K562 (cell line): ENCODE data around the gene ENG. TPM values are rescaled to one million over a fixed set of nuclear protein-coding genes. Genes with fewer than 3 reads are reported as not detected.

Experiments
- BHLHE40 ChIP-seq: IDR thresholded peaks from 2 replicates; pipeline ENCODE4 v1.6.1; 2011; ENCODE audit warnings: low read length, improper control_type of control experiment
- CCAR2 ChIP-seq: fragments of 200-400 bp; formaldehyde crosslinking; IDR thresholded peaks from 2 replicates; pipeline ENCODE4 v1.6.1; 2017; ENCODE audit warnings: mild to moderate bottlenecking, low read depth, low read length
- ESRRA ChIP-seq: fragments of 450-650 bp; IDR thresholded peaks from 2 replicates; pipeline ENCODE4 v1.6.1; 2014; ENCODE audit warnings: low read depth, mild to moderate bottlenecking, moderate library complexity, borderline replicate concordance
- EWSR1 ChIP-seq: fragments of 450-650 bp; IDR thresholded peaks from 2 replicates; pipeline ENCODE4 v1.6.1; 2018; ENCODE audit warnings: borderline replicate concordance, mild to moderate bottlenecking, low read depth, moderate library complexity; ENCODE audit not compliant: partially characterized antibody
- HNRNPK ChIP-seq: fragments of 200-400 bp; formaldehyde crosslinking; IDR thresholded peaks from one replicate; pipeline ENCODE4 v1.6.1; 2018; ENCODE audit warnings: mild to moderate bottlenecking, low read depth, low read length; ENCODE audit not compliant: poor library complexity, severe bottlenecking
- HNRNPLL ChIP-seq: fragments of 200-400 bp; formaldehyde crosslinking; IDR thresholded peaks from 2 replicates; pipeline ENCODE4 v1.6.1; 2017; ENCODE audit warnings: low read length, low read depth, mild to moderate bottlenecking; ENCODE audit not compliant: poor library complexity, severe bottlenecking
- KLF6 ChIP-seq: fragments of 250-450 bp; sonication (Bioruptor Pico); IDR thresholded peaks from 2 replicates; pipeline ENCODE4 v1.4.0; 2020; ENCODE audit warnings: mild to moderate bottlenecking, moderate library complexity, borderline replicate concordance
- MYNN ChIP-seq, 2 experiments: sonication (generic); formaldehyde crosslinking in 1 of 2; IDR thresholded peaks; 2 replicates each; pipeline versions ENCODE4 v1.5.0 to v1.6.1; 2016 to 2020; ENCODE audit warnings: antibody characterized with exemption in 1 of 2, missing genetic modification reagents in 1 of 2
- NFE2L1 ChIP-seq: fragments of 450-650 bp; IDR thresholded peaks from 2 replicates; pipeline ENCODE4 v1.6.1; 2016; ENCODE audit warnings: missing genetic modification characterization, low read depth, mild to moderate bottlenecking, missing compliant biosample characterization, moderate library complexity, borderline replicate concordance
- NR2C1 ChIP-seq, 2 experiments: fragments of 450-650 bp; IDR thresholded peaks; 2 replicates each; pipeline ENCODE4 v1.6.1; 2017; ENCODE audit warnings: mild to moderate bottlenecking in 2 of 2, antibody characterized with exemption in 1 of 2, inconsistent platforms in 1 of 2, missing compliant biosample characterization in 1 of 2, missing genetic modification characterization in 1 of 2
- NR4A1 ChIP-seq, 2 experiments: fragments of 250-450 bp in 1 of 2; fragments of 450-650 bp in 1 of 2; sonication (Bioruptor Pico) in 1 of 2; IDR thresholded peaks; 2 replicates each; pipeline versions ENCODE4 v1.4.0 to v1.6.1; 2016 to 2020; ENCODE audit warnings: mild to moderate bottlenecking in 2 of 2, missing compliant biosample characterization in 1 of 2, missing genetic modification characterization in 1 of 2, moderate library complexity in 1 of 2
- PHF21A ChIP-seq: fragments of 450-650 bp; IDR thresholded peaks from 2 replicates; pipeline ENCODE4 v1.6.1; 2017; ENCODE audit warnings: low read depth, borderline replicate concordance
- RHOXF2B ChIP-seq: fragments of 250-450 bp; sonication (Bioruptor Pico); conservative IDR thresholded peaks from 2 replicates; pipeline ENCODE4 v1.5.1; 2021
- SREBF1 ChIP-seq: fragments of 150-350 bp; IDR thresholded peaks from 2 replicates; pipeline ENCODE4 v1.6.1; 2014; ENCODE audit warnings: antibody characterized with exemption, low read depth, low read length, borderline replicate concordance
- SREBF2 ChIP-seq: sonication (generic); formaldehyde crosslinking; IDR thresholded peaks from 2 replicates; pipeline ENCODE4 v1.4.0; 2020; ENCODE audit warnings: mild to moderate bottlenecking, missing genetic modification reagents
- STAG1 ChIP-seq: sonication (generic); formaldehyde crosslinking; IDR thresholded peaks from 2 replicates; pipeline ENCODE4 v1.5.0; 2020; ENCODE audit warnings: missing genetic modification reagents, borderline replicate concordance
- TAF9B ChIP-seq: fragments of 450-650 bp; IDR thresholded peaks from 2 replicates; pipeline ENCODE4 v1.6.1; 2018; ENCODE audit warnings: mild to moderate bottlenecking; ENCODE audit not compliant: partially characterized antibody
- TEAD4 ChIP-seq, 2 experiments: sonication (generic) in 1 of 2; formaldehyde crosslinking in 1 of 2; IDR thresholded peaks; 2 replicates each; pipeline versions ENCODE4 v1.6.1 to v1.8.0; 2012 to 2022; ENCODE audit warnings: borderline replicate concordance in 1 of 2, inconsistent platforms in 1 of 2, low read length in 1 of 2, mild to moderate bottlenecking in 1 of 2, missing genetic modification reagents in 1 of 2
- ZNF143 ChIP-seq: sonication (generic); formaldehyde crosslinking; IDR thresholded peaks from 2 replicates; pipeline ENCODE4 v1.9.0; 2022; ENCODE audit warnings: mild to moderate bottlenecking, missing genetic modification reagents
- ZNF23 ChIP-seq: fragments of 250-450 bp; sonication (Bioruptor Pico); IDR thresholded peaks from 2 replicates; pipeline ENCODE4 v1.4.0; 2020; ENCODE audit warnings: mild to moderate bottlenecking
- polyA plus RNA-seq, 8 experiments: library from polyadenylated mRNA; depleted of rRNA in 4 of 8; stranded (reverse) in 5 of 8; unstranded in 3 of 8; fragments of >200 nt; fragmentation: Nextera tagmentation in 2 of 8; fragmentation: Illumina TruSeq in 1 of 8; extraction: Ambion mirVana in 2 of 8; extraction: Trizol in 1 of 8; gene quantifications; 2 replicates each; pipeline versions ENCODE4 v1.2.1 to v1.2.3, GENCODE V29; 2011 to 2014; ENCODE audit warnings: inconsistent platforms in 1 of 8, missing spikeins in 1 of 8
- total RNA-seq, 7 experiments: library from RNA; depleted of rRNA in 6 of 7; stranded (reverse); fragments of >200 nt in 6 of 7; fragmentation: Illumina TruSeq in 2 of 7; extraction: Trizol in 2 of 7; gene quantifications; 2 replicates each; pipeline versions ENCODE4 v1.2.1 to v1.2.3, GENCODE V29; 2011 to 2021; ENCODE audit warnings: low replicate concordance in 1 of 7
- TF ChIP-seq, protein P1 (sequence below): fragments of 250-450 bp; sonication (Bioruptor Pico); IDR thresholded peaks from 2 replicates; pipeline ENCODE4 v1.5.0; 2021; ENCODE audit warnings: mild to moderate bottlenecking, borderline replicate concordance
- TF ChIP-seq, protein P2 (sequence below): fragments of 450-650 bp; formaldehyde crosslinking; IDR thresholded peaks from 2 replicates; pipeline ENCODE4 v1.4.0; 2020; ENCODE audit warnings: mild to moderate bottlenecking

ENG gene
- total and polyA plus RNA-seq, 9 of the 15 experiments (the other 6 are each of a cell fraction or from before 2014, with no cell fraction given) = 0.04 to 0.40 (median 0.14) TPM; not detected in 1

GRCh38 chr9:127770905-127771569 lies 83.4 kb downstream of the ENG start (continued):
- TF ChIP-seq TAF9B = no peak
- peak; percentile 53; the same call in 1 of the 2 replicates for TF ChIP-seq TEAD4 (IDR thresholded peaks at IDR 0.05; ENCODE audit: low read length)
- TF ChIP-seq TEAD4 (CRISPR knock-in tag; IDR thresholded peaks at IDR 0.05; ENCODE audit: borderline replicate concordance) = no peak
- TF ChIP-seq NR4A1 (CRISPR knock-in tag; IDR thresholded peaks at IDR 0.05) = no peak
- no peak for TF ChIP-seq NR4A1 (tag; IDR thresholded peaks at IDR 0.05)
- TF ChIP-seq, protein P1, sequence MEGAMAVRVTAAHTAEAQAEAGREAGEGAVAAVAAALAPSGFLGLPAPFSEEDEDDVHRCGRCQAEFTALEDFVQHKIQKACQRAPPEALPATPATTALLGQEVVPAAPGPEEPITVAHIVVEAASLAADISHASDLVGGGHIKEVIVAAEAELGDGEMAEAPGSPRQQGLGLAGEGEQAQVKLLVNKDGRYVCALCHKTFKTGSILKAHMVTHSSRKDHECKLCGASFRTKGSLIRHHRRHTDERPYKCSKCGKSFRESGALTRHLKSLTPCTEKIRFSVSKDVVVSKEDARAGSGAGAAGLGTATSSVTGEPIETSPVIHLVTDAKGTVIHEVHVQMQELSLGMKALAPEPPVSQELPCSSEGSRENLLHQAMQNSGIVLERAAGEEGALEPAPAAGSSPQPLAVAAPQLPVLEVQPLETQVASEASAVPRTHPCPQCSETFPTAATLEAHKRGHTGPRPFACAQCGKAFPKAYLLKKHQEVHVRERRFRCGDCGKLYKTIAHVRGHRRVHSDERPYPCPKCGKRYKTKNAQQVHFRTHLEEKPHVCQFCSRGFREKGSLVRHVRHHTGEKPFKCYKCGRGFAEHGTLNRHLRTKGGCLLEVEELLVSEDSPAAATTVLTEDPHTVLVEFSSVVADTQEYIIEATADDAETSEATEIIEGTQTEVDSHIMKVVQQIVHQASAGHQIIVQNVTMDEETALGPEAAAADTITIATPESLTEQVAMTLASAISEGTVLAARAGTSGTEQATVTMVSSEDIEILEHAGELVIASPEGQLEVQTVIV = no peak
- no peak for TF ChIP-seq NR2C1 (IDR thresholded peaks at IDR 0.05)
- TF ChIP-seq NR2C1 (tag; IDR thresholded peaks at IDR 0.05) = no peak
- peak; percentile 73 for TF ChIP-seq HNRNPLL
- no peak for TF ChIP-seq EWSR1
- no peak for TF ChIP-seq PHF21A
- TF ChIP-seq ZNF143 (CRISPR knock-in tag) = no peak
- TF ChIP-seq HNRNPK = no peak
- no peak for TF ChIP-seq NFE2L1 (tag)
- TF ChIP-seq STAG1 (CRISPR knock-in tag) = no peak
- no peak for TF ChIP-seq ZNF23
- no peak for TF ChIP-seq SREBF1
- TF ChIP-seq, protein P2, sequence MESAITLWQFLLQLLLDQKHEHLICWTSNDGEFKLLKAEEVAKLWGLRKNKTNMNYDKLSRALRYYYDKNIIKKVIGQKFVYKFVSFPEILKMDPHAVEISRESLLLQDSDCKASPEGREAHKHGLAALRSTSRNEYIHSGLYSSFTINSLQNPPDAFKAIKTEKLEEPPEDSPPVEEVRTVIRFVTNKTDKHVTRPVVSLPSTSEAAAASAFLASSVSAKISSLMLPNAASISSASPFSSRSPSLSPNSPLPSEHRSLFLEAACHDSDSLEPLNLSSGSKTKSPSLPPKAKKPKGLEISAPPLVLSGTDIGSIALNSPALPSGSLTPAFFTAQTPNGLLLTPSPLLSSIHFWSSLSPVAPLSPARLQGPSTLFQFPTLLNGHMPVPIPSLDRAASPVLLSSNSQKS (CRISPR knock-in tag) = no peak
- no peak for TF ChIP-seq RHOXF2B (CRISPR knock-in tag)
- no peak for TF ChIP-seq CCAR2
- TF ChIP-seq SREBF2 (CRISPR knock-in tag) = no peak
- TF ChIP-seq MYNN (IDR thresholded peaks at IDR 0.05) = no peak
- no peak for TF ChIP-seq MYNN (CRISPR knock-in tag; IDR thresholded peaks at IDR 0.05)
- TF ChIP-seq BHLHE40 = no peak
- no peak for TF ChIP-seq KLF6 (CRISPR knock-in tag)
- TF ChIP-seq ESRRA = peak; percentile 76; the same call in 1 of the 2 replicates
